ENCODE measurements around the gene RSAD1. TPM values are rescaled to one million over a fixed set of nuclear protein-coding genes. Genes with fewer than 3 reads are reported as not detected.

The RSAD1 gene
- 10 to 100 TPM; 50.5 to 54.2 (median 54.1) TPM for polyA plus RNA-seq

DNA sequence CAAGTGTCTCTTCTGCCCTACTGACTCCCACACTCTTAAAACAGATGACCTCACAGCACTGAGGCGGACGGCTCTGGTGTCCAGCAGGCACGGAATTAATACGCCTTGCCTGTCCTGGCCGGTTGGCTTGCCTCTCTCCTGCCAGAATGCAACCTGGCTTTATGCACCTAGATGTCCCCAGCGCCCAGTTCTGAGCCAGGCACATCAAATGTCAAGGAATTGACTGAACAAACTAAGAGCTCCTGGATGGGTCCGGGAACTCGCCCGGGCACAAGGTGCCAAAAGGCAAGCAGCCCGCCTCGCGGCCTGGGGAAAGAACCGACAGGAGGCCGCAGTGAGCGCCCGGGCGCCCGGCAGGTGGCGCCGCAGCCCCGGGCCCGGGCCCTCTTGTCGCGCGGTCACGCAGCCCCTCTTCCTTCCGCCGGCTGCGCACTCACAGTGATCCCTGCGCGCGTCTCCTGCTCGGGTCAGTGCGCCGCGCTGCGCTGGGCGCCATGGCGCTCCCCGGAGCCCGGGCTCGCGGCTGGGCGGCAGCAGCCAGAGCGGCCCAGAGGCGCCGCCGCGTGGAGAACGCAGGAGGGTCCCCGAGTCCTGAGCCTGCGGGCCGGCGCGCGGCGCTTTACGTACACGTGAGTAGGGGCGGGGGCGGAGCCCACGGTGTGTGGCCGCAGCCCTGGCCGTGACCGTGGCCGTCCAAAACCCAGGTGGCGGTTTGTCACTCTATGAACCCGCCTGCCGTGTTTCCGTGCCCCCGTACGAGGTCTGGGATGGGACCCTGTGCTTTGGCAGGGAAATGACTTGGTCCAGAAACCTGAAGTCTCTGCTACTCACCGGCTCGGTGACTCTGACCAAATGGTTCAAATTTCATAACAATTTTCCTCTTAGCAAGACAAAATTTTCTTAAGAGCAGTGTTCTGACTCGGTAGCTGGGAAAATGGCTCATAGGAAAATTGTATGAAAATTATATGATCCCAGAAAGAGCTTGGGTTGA, at the start of gene RSAD1:
Gene RSAD1, plus strand, starts transcription at position 470 of the 991 bp plus-strand sequence. Its CDS starts 25 bp downstream, at position 495.
- peak within 1 kb of the TSS; percentile 76 to 95 (median 90) for H3K27ac Mint-ChIP-seq
- H3K4me1 Mint-ChIP-seq, result peaks cover 28 to 32% of the 10 kb centered on the region in 2 donors
- H3K9me3 Mint-ChIP-seq, result peaks cover 0 to 1% (median 0%) of the 10 kb centered on the region in 6 donors
- peaks cover 5 to 8% (median 6%) of the 10 kb centered on the region in 3 donors for H3K36me3 Mint-ChIP-seq
- peaks cover 0 to 11% (median 5%) of the 10 kb centered on the region in 3 donors for H3K27me3 Mint-ChIP-seq (ENCODE audit: low read depth in 3 of 3)
- peak; percentile 85 to 87 (median 86) for DNase-seq
- H3K4me3 Mint-ChIP-seq, result peak within 1 kb of the TSS; percentile 84 to 88 (median 86)

DNA sequence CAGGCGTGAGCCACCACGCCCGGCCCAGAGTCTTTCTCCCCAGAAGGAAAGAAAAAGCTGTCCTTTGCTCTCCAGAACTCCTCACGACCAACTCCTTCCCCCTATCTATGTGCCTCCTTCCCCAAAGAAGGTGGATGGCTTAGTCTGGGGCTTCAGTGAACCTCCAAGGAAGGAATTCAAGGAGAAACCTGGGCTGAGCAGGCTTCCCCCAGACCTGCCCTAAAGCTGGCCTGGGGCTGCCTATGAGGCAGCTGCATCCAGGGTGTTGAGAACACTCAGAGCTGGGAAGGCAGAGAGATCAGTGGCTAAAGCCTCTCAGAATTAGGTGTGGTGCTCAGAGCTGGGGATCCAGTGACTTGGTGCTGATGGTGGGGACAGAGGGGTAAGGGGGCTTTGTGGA, 48.9 kb upstream of the RSAD1 start:
- no peak overlapping the region for H3K27ac Mint-ChIP-seq
- H3K4me3 Mint-ChIP-seq, result no peak overlapping the region

DNA sequence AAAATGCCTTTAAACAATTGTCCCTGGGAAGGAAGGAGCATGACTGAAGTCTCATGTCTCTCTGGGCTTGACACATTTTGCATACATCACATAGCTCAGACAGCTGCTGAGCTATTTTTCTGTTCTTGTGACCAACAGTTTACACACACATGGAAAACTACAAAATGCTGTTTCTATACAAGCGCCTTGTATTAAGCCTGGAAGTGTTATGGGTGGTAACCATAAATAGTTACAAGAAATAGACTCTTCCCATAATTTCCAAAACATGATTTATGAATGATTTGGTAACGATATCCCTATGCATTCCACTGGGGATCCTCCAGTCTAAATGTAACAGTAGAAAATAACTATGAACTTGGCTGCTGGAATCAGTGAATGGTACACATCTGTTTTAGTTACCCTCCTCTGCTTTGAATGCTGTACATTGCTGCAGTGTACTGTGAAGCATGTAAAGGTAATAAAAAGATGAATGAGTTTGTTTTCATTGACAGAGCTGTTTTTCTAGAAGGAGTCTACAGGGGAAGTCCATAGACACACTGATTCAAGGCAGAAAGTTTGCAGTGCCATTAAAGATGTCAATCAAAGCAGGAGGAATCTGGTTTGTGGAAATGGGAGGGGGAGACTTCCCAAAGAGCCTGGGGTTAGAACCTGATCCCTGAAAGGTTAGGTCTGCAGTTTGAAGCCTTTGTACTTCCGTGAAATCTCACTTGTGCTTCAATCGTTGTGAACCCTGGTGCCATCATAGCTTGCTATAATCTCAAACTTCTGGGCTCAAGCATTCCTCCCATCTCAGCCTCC, 47.6 kb upstream of the RSAD1 start:
- Mint-ChIP-seq H3K4me3 (no peak overlapping the region), H3K27ac (no peak overlapping the region), H3K27me3 (ENCODE audit: low read depth in 3 of 3) (peaks cover 0 to 1% (median 0%) of the 10 kb centered on the region in 3 donors), H3K4me1 (peaks cover 17% of the 10 kb centered on the region in 2 donors), H3K36me3 (no peaks in the 10 kb centered on the region), H3K9me3 (no peaks in the 10 kb centered on the region)
- no peak for DNase-seq

More for the DNA sequence above, 48.9 kb upstream of the RSAD1 start:
- Mint-ChIP-seq H3K4me1 (peaks cover 23 to 27% of the 10 kb centered on the region in 2 donors), H3K27me3 (ENCODE audit: low read depth in 3 of 3) (peaks cover 0 to 1% (median 0%) of the 10 kb centered on the region in 3 donors), H3K36me3 (no peaks in the 10 kb centered on the region), H3K9me3 (no peaks in the 10 kb centered on the region)
- DNase-seq, result no peak

DNA sequence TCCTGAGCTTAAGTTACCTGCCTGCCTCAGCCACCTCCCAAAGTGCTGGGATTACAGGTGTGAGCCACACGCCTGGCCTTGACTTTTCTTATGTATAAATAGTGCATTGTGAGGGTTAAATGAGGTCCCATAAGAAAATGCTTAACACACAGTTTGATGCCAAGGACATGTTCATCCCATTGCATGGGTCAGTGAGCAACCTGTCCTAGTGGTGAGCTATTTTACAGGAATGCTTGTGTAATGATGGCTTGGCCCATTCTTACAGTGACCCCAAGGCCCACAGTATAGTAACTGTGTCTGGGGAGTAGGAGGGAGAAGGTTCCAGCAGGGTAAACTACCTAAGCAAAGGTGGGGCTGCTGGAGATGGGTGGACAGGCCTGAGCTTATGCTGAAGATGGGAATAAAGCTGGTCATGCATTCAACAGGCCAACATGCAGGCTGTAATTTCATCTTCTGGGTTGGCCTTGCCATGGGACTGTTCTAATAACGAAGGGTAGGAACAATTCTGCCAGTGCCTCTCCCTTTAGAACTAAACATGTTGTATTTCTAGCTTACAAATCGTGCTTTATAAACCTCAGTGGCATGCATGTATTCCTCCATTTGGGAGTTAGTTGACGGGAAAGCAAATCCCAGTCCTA, 46.4 kb upstream of the RSAD1 start:
- DNase-seq, result no peak
- Mint-ChIP-seq H3K9me3 (no peaks in the 10 kb centered on the region), H3K27ac (no peak overlapping the region), H3K27me3 (ENCODE audit: low read depth in 3 of 3) (peaks cover 0 to 1% (median 0%) of the 10 kb centered on the region in 3 donors), H3K4me1 (peaks cover 8% of the 10 kb centered on the region in 2 donors), H3K36me3 (no peaks in the 10 kb centered on the region), H3K4me3 (no peak overlapping the region)

DNA sequence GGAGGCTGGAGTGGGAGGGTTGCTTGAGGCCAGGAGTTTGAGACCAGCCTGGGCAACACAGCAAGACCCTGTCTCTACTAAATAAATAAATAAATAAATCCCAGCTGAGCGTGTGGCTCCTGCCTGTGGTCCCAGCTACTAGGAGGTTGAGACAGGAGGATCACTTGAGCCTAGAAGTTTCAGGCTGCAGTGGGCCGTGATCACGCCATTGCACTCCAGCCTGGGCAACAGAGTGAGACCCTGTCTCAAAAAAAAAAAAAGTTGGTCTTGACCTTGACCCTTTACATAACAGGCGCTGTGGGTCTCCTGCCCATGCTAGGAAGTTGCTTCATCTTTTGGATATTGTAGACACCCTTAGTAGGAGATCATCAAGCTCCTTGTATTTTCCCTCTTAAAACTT, 41.3 kb upstream of the RSAD1 start:
- peaks cover 0 to 2% of the 10 kb centered on the region in 2 donors for H3K4me1 Mint-ChIP-seq
- H3K9me3 Mint-ChIP-seq, result no peaks in the 10 kb centered on the region
- DNase-seq, result no peak
- no peak overlapping the region for H3K4me3 Mint-ChIP-seq
- H3K27me3 Mint-ChIP-seq (ENCODE audit: low read depth in 3 of 3), result no peaks in the 10 kb centered on the region
- no peak overlapping the region for H3K27ac Mint-ChIP-seq
- peaks cover 0 to 5% (median 0%) of the 10 kb centered on the region in 3 donors for H3K36me3 Mint-ChIP-seq

DNA sequence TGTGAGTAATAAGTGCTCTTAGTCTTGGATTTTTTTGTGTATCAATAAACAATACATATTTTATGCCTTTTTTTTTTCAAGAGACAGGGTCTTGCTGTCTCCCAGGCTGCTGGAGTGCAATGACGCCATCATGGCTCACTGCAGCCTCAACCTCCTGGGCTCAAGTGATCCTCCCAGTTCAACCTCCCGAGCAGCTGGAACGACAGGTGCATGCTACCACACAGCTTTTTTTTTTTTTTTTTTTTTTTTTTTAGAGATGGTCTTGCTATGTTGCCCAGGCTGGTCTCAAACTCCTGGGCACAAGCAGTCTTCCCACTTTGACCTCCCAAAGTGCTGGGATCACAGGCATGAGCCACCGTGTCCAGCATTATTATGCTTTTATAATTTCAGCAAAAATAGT, 39.7 kb upstream of the RSAD1 start:
- no peak for DNase-seq
- no peaks in the 10 kb centered on the region for H3K9me3 Mint-ChIP-seq
- peaks cover 0 to 5% (median 0%) of the 10 kb centered on the region in 3 donors for H3K36me3 Mint-ChIP-seq
- peaks cover 0 to under 1% of the 10 kb centered on the region in 2 donors for H3K4me1 Mint-ChIP-seq
- no peaks in the 10 kb centered on the region for H3K27me3 Mint-ChIP-seq (ENCODE audit: low read depth in 3 of 3)
- H3K27ac Mint-ChIP-seq, result no peak overlapping the region
- H3K4me3 Mint-ChIP-seq, result no peak overlapping the region

DNA sequence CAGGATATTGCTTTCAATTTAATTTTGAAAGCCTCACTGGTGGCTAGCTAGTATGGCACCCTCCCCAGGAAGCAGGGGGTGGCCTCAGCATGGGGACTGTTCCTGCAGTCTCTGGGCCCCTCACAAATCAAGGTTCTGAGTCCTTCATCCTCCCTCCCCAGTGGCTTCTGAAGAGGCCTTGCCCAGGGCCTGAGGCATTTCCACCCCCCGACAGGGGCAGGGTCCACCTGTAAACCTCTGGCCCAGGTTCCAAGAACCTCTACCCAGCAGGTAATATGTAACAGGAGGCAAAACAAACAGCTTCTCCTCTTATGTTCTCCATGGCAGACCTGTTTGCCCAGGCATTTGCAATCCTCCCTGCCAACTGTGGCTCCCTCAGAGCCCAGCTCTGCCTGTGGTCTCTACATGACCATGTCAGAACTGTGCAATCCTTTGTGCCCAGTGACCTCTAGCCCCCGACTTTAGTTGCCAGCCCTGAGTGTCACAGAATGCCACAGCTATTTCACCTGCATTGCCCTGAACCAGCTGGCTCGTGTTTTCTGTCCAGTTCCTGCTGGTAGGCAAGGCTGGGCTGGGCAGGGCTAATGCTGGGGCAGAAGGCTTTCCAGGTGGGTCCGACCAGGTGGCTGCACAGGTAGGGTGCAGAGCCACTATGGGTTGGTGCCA, 38.4 kb upstream of the RSAD1 start:
- no peak for DNase-seq
- no peak overlapping the region for H3K27ac Mint-ChIP-seq
- no peaks in the 10 kb centered on the region for H3K27me3 Mint-ChIP-seq (ENCODE audit: low read depth in 3 of 3)
- H3K36me3 Mint-ChIP-seq, result peaks cover 0 to 5% (median 0%) of the 10 kb centered on the region in 3 donors
- H3K9me3 Mint-ChIP-seq, result no peaks in the 10 kb centered on the region
- no peak overlapping the region for H3K4me3 Mint-ChIP-seq
- H3K4me1 Mint-ChIP-seq, result no peaks in the 10 kb centered on the region

DNA sequence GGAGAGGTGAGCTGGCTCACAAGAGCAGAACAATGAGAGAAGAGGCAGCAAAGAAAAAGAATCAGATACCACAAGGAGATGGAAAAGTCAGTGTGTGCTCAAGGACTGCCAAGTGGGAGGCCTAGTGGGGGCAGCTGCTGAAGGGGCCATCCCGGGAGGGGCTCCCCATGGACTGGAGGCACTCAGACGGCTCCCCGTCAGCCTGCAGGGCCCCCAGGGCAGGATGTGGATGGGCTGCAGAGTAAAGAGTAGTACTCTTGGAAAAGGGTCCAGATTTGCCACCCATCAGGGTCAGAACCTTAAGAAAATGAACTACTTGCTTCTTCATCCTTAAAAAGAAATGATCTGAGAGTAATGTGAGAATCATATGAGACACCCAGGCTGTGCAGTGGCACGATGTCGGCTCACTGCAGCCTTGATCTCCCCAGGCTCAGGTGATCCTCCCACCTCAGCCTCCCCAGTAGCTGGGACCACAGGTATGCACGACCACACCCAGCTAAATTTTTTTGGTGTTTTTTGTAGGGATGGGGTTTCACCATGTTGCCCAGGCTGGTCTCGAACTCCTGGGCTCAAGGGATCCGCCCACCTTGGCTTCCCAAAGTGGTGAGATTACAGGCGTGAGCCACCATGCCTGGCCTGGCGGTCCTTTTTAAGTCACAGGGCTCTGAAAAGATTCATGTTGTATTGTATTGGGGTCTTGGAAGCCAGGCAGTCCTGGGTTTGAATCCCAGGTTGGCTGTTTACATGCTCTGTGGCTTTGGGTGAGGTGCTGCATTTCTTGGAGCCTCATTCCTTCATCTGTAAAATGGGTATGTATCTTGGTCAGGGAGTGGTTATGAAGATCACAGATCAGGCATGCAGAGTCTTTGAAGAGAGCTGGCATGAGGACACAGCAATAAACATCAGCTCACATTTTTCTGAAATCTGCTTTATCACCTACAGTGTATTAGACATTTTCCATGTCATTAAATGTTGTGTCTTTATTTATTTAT, 37.5 kb upstream of the RSAD1 start:
- H3K4me3 Mint-ChIP-seq, result no peak overlapping the region
- peaks cover 0 to 5% (median 0%) of the 10 kb centered on the region in 3 donors for H3K36me3 Mint-ChIP-seq
- H3K4me1 Mint-ChIP-seq, result no peaks in the 10 kb centered on the region
- no peaks in the 10 kb centered on the region for H3K27me3 Mint-ChIP-seq (ENCODE audit: low read depth in 3 of 3)
- no peak overlapping the region for H3K27ac Mint-ChIP-seq
- H3K9me3 Mint-ChIP-seq, result no peaks in the 10 kb centered on the region
- no peak for DNase-seq

DNA sequence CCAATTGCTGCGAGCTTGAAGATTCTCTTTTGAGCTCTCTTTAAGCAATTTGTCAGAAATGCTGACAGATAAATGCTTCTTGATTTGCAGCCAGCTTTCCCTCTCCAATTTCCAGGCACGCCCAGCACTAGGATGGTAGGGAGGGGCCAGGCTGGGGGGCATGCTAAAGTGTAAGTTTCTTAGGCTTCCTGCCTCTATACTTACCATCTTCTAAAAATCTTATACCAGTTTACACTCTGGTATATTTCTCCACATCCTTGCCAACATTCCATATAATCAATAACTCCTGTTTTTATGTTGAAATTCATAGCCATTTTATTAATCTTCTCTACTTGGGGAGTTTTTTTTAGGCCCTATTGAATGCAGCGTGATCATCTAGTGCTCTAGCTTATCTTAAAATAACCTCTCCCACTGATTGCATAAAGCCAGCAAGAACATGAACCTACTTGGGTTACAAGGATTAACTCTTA, 35.1 kb upstream of the RSAD1 start:
- H3K4me3 Mint-ChIP-seq, result no peak overlapping the region
- H3K36me3 Mint-ChIP-seq, result peaks cover 0 to 5% (median 0%) of the 10 kb centered on the region in 3 donors
- H3K4me1 Mint-ChIP-seq, result no peaks in the 10 kb centered on the region
- no peaks in the 10 kb centered on the region for H3K9me3 Mint-ChIP-seq
- H3K27me3 Mint-ChIP-seq (ENCODE audit: low read depth in 3 of 3), result no peaks in the 10 kb centered on the region
- H3K27ac Mint-ChIP-seq, result no peak overlapping the region
- DNase-seq, result no peak

DNA sequence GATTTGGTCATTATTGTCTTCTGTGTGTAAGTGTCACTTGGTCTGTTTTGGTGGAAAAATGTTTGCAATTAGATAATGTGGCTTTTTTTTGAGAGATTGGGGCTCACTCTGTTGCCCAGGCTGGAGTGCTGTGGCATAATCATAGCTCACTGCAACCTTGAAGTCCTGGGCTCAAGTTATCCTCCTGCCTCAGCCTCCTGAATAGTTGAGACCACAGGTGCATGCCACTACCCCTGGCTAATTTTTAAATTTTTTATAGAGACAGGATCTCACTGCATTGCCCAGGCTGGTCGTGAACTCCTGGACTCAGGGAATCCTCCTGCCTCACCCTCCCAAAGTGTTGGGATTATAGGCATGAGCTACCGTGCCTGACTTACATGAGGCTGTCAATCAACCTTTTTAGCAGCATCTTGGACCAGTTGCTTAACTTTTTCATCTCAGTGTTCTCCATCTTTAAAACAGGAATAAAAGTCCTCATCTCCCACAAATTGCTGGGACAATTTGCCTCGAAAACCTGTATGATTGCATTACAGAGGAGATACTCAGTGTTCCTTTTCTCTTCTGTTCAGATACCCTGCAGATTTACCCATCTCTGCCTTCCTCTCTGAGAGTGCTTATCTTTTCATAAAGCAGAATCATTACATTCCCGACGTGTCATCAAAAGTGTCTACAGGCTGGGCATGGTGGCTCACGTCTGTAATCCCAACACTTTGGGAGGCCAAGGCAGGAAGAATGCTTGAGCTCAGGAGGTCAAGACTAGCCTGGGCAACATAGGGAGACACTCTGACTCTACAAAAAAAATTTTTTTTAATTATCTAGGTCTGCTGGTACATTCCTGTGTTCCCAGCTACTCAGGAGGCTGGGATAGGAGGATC, 33.6 kb upstream of the RSAD1 start:
- no peak for DNase-seq
- no peaks in the 10 kb centered on the region for H3K4me1 Mint-ChIP-seq
- no peak overlapping the region for H3K27ac Mint-ChIP-seq
- no peaks in the 10 kb centered on the region for H3K9me3 Mint-ChIP-seq
- no peaks in the 10 kb centered on the region for H3K27me3 Mint-ChIP-seq (ENCODE audit: low read depth in 3 of 3)
- no peak overlapping the region for H3K4me3 Mint-ChIP-seq
- no peaks in the 10 kb centered on the region for H3K36me3 Mint-ChIP-seq

DNA sequence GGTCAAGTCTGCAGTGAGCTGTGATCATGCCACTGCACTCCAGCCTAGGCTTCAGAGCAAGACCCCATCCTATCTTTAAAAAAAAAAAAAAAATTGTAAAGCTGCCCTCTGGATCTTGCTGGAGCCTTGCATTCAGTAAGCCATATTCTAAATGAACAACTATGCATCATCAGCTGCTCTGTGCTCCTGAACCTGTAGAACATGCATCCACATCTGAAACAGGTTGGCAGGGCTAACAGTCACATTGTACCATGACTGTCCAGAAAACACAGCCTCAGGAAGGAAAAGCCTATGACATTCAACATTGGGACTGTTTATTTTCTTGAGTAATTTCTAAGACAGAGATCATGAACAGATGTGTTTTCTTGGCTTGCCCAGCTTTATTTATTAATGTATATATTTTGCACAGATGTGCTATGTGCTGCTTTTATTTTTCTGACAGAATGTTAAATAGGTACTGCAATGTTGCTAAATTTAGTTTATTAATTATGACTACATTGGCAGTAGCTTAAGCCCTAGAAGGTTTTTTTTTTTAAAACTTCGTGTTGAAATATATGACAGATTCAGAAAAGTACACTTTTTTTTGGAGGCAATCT, 32.8 kb upstream of the RSAD1 start:
- no peak for DNase-seq
- H3K9me3 Mint-ChIP-seq, result no peaks in the 10 kb centered on the region
- H3K27ac Mint-ChIP-seq, result no peak overlapping the region
- no peaks in the 10 kb centered on the region for H3K27me3 Mint-ChIP-seq (ENCODE audit: low read depth in 3 of 3)
- H3K4me1 Mint-ChIP-seq, result no peaks in the 10 kb centered on the region
- no peak overlapping the region for H3K4me3 Mint-ChIP-seq
- peaks cover 0 to 3% (median 0%) of the 10 kb centered on the region in 3 donors for H3K36me3 Mint-ChIP-seq

Measured in immature natural killer cell (primary cell).